K562 (cell line): ENCODE results near the gene SERPINF2. TPM values are rescaled to one million over a fixed set of nuclear protein-coding genes. Genes with fewer than 3 reads are reported as not detected.

Experiments used
- CEBPB ChIP-seq: fragments of 450-650 bp; IDR thresholded peaks from 2 replicates; pipeline ENCODE4 v1.6.1; 2016; ENCODE audit warnings: missing genetic modification characterization, missing compliant biosample characterization
- ELF1 ChIP-seq: fragments of 200-800 bp; sonication (Bioruptor generic); IDR thresholded peaks from 2 replicates; pipeline ENCODE4 v1.6.1; 2016; ENCODE audit warnings: missing genetic modification characterization, missing compliant biosample characterization
- ETV6 ChIP-seq, 3 experiments: fragments of 150-350 bp in 1 of 3; sonication (generic) in 1 of 3; formaldehyde crosslinking in 1 of 3; IDR thresholded peaks; 2 replicates each; pipeline versions ENCODE4 v1.6.1 to v1.8.0; 2014 to 2022; ENCODE audit warnings: borderline replicate concordance in 2 of 3, low read depth in 2 of 3, antibody characterized with exemption in 1 of 3, low read length in 1 of 3, mild to moderate bottlenecking in 1 of 3, missing genetic modification reagents in 1 of 3
- NELFE ChIP-seq: IDR thresholded peaks from 2 replicates; pipeline ENCODE4 v1.6.1; 2011; ENCODE audit warnings: mild to moderate bottlenecking; ENCODE audit not compliant: insufficient read depth, insufficient read length
- PML ChIP-seq: IDR thresholded peaks from 2 replicates; pipeline ENCODE4 v1.6.1; 2012; ENCODE audit warnings: low read length, inconsistent platforms
- TRIM24 ChIP-seq, 2 experiments: fragments of 450-650 bp; IDR thresholded peaks; 2 replicates each; pipeline ENCODE4 v1.6.1; 2016
- ZNF778 ChIP-seq: fragments of 450-650 bp; formaldehyde crosslinking; IDR thresholded peaks from 2 replicates; pipeline ENCODE4 v1.4.0; 2020; ENCODE audit warnings: mild to moderate bottlenecking, moderate library complexity
- polyA plus RNA-seq, 8 experiments: library from polyadenylated mRNA; depleted of rRNA in 4 of 8; stranded (reverse) in 5 of 8; unstranded in 3 of 8; fragments of >200 nt; fragmentation: Nextera tagmentation in 2 of 8; fragmentation: Illumina TruSeq in 1 of 8; extraction: Ambion mirVana in 2 of 8; extraction: Trizol in 1 of 8; gene quantifications; 2 replicates each; pipeline versions ENCODE4 v1.2.1 to v1.2.3, GENCODE V29; 2011 to 2014; ENCODE audit warnings: inconsistent platforms in 1 of 8, missing spikeins in 1 of 8
- total RNA-seq, 7 experiments: library from RNA; depleted of rRNA in 6 of 7; stranded (reverse); fragments of >200 nt in 6 of 7; fragmentation: Illumina TruSeq in 2 of 7; extraction: Trizol in 2 of 7; gene quantifications; 2 replicates each; pipeline versions ENCODE4 v1.2.1 to v1.2.3, GENCODE V29; 2011 to 2021; ENCODE audit warnings: low replicate concordance in 1 of 7
- TF ChIP-seq, protein P1 (sequence below): fragments of 250-450 bp; sonication (Bioruptor Pico); IDR thresholded peaks from 2 replicates; pipeline ENCODE4 v1.8.0; 2022; ENCODE audit warnings: inconsistent platforms, mild to moderate bottlenecking, moderate library complexity, borderline replicate concordance
- TF ChIP-seq, protein P2 (sequence below), 2 experiments: fragments of 450-650 bp in 1 of 2; sonication (generic) in 1 of 2; formaldehyde crosslinking in 1 of 2; IDR thresholded peaks; 2 replicates each; pipeline versions ENCODE4 v1.7.1 to v1.9.0; 2016 to 2022; ENCODE audit warnings: inconsistent platforms in 1 of 2, mild to moderate bottlenecking in 1 of 2, missing genetic modification reagents in 1 of 2
- TF ChIP-seq, protein P3 (sequence below): fragments of 250-450 bp; sonication (Bioruptor Pico); IDR thresholded peaks from 2 replicates; pipeline ENCODE4 v1.5.0; 2020; ENCODE audit warnings: mild to moderate bottlenecking, borderline replicate concordance
- TF ChIP-seq, protein P4 (sequence below): sonication (generic); formaldehyde crosslinking; IDR thresholded peaks from 2 replicates; pipeline ENCODE4 v1.4.0; 2020; ENCODE audit warnings: mild to moderate bottlenecking, missing genetic modification reagents

The SERPINF2 gene
- total and polyA plus RNA-seq, 9 of the 15 experiments (the other 6 are each of a cell fraction or from before 2014, with no cell fraction given): 0.22 TPM; not detected in 8

DNA sequence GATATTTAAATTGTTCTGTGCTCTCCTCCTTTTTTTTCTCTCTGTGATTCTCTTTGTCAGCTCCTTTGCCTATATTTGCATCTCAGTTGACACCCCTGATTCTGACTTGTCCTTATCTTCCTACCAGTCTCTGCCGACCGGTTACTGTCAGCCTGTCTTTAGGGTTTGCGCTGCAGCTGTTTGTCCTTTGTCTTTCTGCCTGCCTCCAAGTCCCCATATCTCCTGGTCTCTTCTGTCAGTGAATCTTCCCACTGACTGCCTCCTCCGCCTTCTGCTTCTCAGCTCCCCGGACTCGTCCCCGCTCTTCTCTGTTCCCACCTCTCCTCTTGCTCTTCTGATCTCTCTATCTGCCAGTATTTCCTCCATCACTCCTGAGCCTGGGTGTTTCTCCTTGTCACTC is 37.7 kb upstream of the SERPINF2 start (continued):
- TF ChIP-seq, protein P1, sequence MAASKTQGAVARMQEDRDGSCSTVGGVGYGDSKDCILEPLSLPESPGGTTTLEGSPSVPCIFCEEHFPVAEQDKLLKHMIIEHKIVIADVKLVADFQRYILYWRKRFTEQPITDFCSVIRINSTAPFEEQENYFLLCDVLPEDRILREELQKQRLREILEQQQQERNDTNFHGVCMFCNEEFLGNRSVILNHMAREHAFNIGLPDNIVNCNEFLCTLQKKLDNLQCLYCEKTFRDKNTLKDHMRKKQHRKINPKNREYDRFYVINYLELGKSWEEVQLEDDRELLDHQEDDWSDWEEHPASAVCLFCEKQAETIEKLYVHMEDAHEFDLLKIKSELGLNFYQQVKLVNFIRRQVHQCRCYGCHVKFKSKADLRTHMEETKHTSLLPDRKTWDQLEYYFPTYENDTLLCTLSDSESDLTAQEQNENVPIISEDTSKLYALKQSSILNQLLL (CRISPR knock-in tag): no peak
- TF ChIP-seq, protein P2, sequence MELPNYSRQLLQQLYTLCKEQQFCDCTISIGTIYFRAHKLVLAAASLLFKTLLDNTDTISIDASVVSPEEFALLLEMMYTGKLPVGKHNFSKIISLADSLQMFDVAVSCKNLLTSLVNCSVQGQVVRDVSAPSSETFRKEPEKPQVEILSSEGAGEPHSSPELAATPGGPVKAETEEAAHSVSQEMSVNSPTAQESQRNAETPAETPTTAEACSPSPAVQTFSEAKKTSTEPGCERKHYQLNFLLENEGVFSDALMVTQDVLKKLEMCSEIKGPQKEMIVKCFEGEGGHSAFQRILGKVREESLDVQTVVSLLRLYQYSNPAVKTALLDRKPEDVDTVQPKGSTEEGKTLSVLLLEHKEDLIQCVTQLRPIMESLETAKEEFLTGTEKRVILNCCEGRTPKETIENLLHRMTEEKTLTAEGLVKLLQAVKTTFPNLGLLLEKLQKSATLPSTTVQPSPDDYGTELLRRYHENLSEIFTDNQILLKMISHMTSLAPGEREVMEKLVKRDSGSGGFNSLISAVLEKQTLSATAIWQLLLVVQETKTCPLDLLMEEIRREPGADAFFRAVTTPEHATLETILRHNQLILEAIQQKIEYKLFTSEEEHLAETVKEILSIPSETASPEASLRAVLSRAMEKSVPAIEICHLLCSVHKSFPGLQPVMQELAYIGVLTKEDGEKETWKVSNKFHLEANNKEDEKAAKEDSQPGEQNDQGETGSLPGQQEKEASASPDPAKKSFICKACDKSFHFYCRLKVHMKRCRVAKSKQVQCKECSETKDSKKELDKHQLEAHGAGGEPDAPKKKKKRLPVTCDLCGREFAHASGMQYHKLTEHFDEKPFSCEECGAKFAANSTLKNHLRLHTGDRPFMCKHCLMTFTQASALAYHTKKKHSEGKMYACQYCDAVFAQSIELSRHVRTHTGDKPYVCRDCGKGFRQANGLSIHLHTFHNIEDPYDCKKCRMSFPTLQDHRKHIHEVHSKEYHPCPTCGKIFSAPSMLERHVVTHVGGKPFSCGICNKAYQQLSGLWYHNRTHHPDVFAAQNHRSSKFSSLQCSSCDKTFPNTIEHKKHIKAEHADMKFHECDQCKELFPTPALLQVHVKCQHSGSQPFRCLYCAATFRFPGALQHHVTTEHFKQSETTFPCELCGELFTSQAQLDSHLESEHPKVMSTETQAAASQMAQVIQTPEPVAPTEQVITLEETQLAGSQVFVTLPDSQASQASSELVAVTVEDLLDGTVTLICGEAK (IDR thresholded peaks at IDR 0.05): no peak
- TF ChIP-seq, protein P2 (CRISPR knock-in tag; IDR thresholded peaks at IDR 0.05): no peak
- TF ChIP-seq PML (0 out of 2 replicates have a peak, but pooled peaks have one; percentile 35), CEBPB (no peak), ETV6 (IDR thresholded peaks at IDR 0.05; ENCODE audit: borderline replicate concordance in 1 of 2, low read depth in 2 of 2, low read length in 1 of 2) (no peak), ETV6 (CRISPR knock-in tag; IDR thresholded peaks at IDR 0.05; ENCODE audit: borderline replicate concordance) (no peak), ELF1 (tag) (no peak), TRIM24 (IDR thresholded peaks at IDR 0.05) (peak; percentile 21 to 54; a peak in 2 of 4 replicates), NELFE (no peak), ZNF778 (CRISPR knock-in tag) (no peak)
- TF ChIP-seq, protein P3, sequence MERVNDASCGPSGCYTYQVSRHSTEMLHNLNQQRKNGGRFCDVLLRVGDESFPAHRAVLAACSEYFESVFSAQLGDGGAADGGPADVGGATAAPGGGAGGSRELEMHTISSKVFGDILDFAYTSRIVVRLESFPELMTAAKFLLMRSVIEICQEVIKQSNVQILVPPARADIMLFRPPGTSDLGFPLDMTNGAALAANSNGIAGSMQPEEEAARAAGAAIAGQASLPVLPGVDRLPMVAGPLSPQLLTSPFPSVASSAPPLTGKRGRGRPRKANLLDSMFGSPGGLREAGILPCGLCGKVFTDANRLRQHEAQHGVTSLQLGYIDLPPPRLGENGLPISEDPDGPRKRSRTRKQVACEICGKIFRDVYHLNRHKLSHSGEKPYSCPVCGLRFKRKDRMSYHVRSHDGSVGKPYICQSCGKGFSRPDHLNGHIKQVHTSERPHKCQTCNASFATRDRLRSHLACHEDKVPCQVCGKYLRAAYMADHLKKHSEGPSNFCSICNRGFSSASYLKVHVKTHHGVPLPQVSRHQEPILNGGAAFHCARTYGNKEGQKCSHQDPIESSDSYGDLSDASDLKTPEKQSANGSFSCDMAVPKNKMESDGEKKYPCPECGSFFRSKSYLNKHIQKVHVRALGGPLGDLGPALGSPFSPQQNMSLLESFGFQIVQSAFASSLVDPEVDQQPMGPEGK (CRISPR knock-in tag): no peak
- TF ChIP-seq, protein P4, sequence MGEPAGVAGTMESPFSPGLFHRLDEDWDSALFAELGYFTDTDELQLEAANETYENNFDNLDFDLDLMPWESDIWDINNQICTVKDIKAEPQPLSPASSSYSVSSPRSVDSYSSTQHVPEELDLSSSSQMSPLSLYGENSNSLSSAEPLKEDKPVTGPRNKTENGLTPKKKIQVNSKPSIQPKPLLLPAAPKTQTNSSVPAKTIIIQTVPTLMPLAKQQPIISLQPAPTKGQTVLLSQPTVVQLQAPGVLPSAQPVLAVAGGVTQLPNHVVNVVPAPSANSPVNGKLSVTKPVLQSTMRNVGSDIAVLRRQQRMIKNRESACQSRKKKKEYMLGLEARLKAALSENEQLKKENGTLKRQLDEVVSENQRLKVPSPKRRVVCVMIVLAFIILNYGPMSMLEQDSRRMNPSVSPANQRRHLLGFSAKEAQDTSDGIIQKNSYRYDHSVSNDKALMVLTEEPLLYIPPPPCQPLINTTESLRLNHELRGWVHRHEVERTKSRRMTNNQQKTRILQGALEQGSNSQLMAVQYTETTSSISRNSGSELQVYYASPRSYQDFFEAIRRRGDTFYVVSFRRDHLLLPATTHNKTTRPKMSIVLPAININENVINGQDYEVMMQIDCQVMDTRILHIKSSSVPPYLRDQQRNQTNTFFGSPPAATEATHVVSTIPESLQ (CRISPR knock-in tag): no peak
